Measurements from ENCODE around the gene TRIM67. TPM values are rescaled to one million over a fixed set of nuclear protein-coding genes. Genes with fewer than 3 reads are reported as not detected.

The TRIM67 gene
- total RNA-seq, 1 donor from 2014 or later, result not detected

GRCh38 chr1:231238298-231238697 lies 76.4 kb downstream of the TRIM67 start:
- no peak for DNase-seq (ENCODE audit: low read depth)
- no peak for TF ChIP-seq CTCF (conservative IDR thresholded peaks at IDR 0.05; ENCODE audit: low read depth, low read length)

GRCh38 chr1:231240531-231240882 lies 78.6 kb downstream of the TRIM67 start:
- H3K4me3 ChIP-seq (ENCODE audit: low read depth, low read length), result peak overlapping the region; percentile 91
- no peak for DNase-seq (ENCODE audit: low read depth)
- TF ChIP-seq CTCF (conservative IDR thresholded peaks at IDR 0.05; ENCODE audit: low read depth, low read length), result no peak

More at GRCh38 chr1:231238298-231238697, 76.4 kb downstream of the TRIM67 start:
- no peak overlapping the region for H3K4me3 ChIP-seq (ENCODE audit: low read depth, low read length)

GRCh38 chr1:231240883-231241735 lies 79.3 kb downstream of the TRIM67 start, which contains the start of gene GNPAT:
Gene GNPAT (plus strand): TSS chr1:231241212. CDS start chr1:231241379, 167 bp downstream.
- no peak for TF ChIP-seq CTCF (conservative IDR thresholded peaks at IDR 0.05; ENCODE audit: low read depth, low read length)

GRCh38 chr1:231241750-231242149 lies 79.9 kb downstream of the TRIM67 start:
- no peak for TF ChIP-seq CTCF (conservative IDR thresholded peaks at IDR 0.05; ENCODE audit: low read depth, low read length)
- no peak for DNase-seq (ENCODE audit: low read depth)
- peak overlapping the region; percentile 91 for H3K4me3 ChIP-seq (ENCODE audit: low read depth, low read length)

More at GRCh38 chr1:231240883-231241735, 79.3 kb downstream of the TRIM67 start, which contains the start of gene GNPAT:
- peak within 1 kb of the TSS; percentile 91 for H3K4me3 ChIP-seq (ENCODE audit: low read depth, low read length)
- DNase-seq (ENCODE audit: low read depth), result no peak

- no peak for DNase-seq (ENCODE audit: low read depth)
- peak overlapping the region; percentile 91 for H3K4me3 ChIP-seq (ENCODE audit: low read depth, low read length)
- no peak for TF ChIP-seq CTCF (conservative IDR thresholded peaks at IDR 0.05; ENCODE audit: low read depth, low read length)
Measured at GRCh38 chr1:231242516-231243198, 80.8 kb downstream of the TRIM67 start.

GRCh38 chr1:231248778-231249177 lies 86.9 kb downstream of the TRIM67 start:
- no peak overlapping the region for H3K4me3 ChIP-seq (ENCODE audit: low read depth, low read length)
- TF ChIP-seq CTCF (conservative IDR thresholded peaks at IDR 0.05; ENCODE audit: low read depth, low read length), result no peak
- DNase-seq (ENCODE audit: low read depth), result no peak
